ENCODE data around the gene C16orf46. TPM values are rescaled to one million over a fixed set of nuclear protein-coding genes. Genes with fewer than 3 reads are reported as not detected.

Gene C16orf46
- polyA plus RNA-seq, 4 donors = 1.1 to 2.0 (median 1.7) TPM

GRCh38 chr16:81029930-81030604 is 47.0 kb downstream of the C16orf46 start:
- DNase-seq (ENCODE audit: low read depth in 4 of 4, low spot score in 3 of 4) = no peak

- no peak for DNase-seq (ENCODE audit: low read depth in 4 of 4, low spot score in 3 of 4)
Observed at GRCh38 chr16:81026429-81026828, 50.6 kb downstream of the C16orf46 start.

- DNase-seq (ENCODE audit: low read depth in 4 of 4, low spot score in 3 of 4) = no peak
Observed at GRCh38 chr16:81018496-81018895, 58.5 kb downstream of the C16orf46 start.

GRCh38 chr16:81014672-81015071 is 62.4 kb downstream of the C16orf46 start:
- DNase-seq (ENCODE audit: low read depth in 4 of 4, low spot score in 3 of 4) = no peak

GRCh38 chr16:81012974-81013373 is 64.1 kb downstream of the C16orf46 start:
- DNase-seq (ENCODE audit: low read depth in 4 of 4, low spot score in 3 of 4) = no peak

Other genes starting within 250 kb of the C16orf46 start
- 10 to 100 TPM; 62.2 to 80.1 (median 68.5) TPM for gene CMC2, start 70.4 kb downstream of the C16orf46 start, polyA plus RNA-seq (ENCODE audit: insufficient read length in 4 of 4)
- gene CENPN, start 70.0 kb downstream of the C16orf46 start, polyA plus RNA-seq (ENCODE audit: insufficient read length in 4 of 4) = 10 to 100 TPM; 20.2 to 25.1 (median 24.4) TPM
- gene ATMIN, start 41.4 kb downstream of the C16orf46 start, polyA plus RNA-seq (ENCODE audit: insufficient read length in 4 of 4) = 10 to 100 TPM; 38.7 to 53.4 (median 50.9) TPM
- 100 to 1,000 TPM in 3 of 4 donors, 10 to 100 TPM in 1; 93.6 to 121 (median 114) TPM for gene GCSH, start 19.2 kb upstream of the C16orf46 start, polyA plus RNA-seq (ENCODE audit: insufficient read length in 4 of 4)
- 1 to 10 TPM; 1.8 to 3.0 (median 2.0) TPM for gene BCO1, start 161.5 kb upstream of the C16orf46 start, polyA plus RNA-seq (ENCODE audit: insufficient read length in 4 of 4)
- gene GAN, start 237.7 kb upstream of the C16orf46 start, polyA plus RNA-seq (ENCODE audit: insufficient read length in 4 of 4) = 1 to 10 TPM; 1.9 to 3.0 (median 2.5) TPM

Data from right renal pelvis (tissue), 4 donors.